ENCODE results near the gene GFM2.

Gene GFM2

GRCh38 chr5:74738406-74738805 is 28.5 kb downstream of the GFM2 start:
- TF ChIP-seq, protein P1, sequence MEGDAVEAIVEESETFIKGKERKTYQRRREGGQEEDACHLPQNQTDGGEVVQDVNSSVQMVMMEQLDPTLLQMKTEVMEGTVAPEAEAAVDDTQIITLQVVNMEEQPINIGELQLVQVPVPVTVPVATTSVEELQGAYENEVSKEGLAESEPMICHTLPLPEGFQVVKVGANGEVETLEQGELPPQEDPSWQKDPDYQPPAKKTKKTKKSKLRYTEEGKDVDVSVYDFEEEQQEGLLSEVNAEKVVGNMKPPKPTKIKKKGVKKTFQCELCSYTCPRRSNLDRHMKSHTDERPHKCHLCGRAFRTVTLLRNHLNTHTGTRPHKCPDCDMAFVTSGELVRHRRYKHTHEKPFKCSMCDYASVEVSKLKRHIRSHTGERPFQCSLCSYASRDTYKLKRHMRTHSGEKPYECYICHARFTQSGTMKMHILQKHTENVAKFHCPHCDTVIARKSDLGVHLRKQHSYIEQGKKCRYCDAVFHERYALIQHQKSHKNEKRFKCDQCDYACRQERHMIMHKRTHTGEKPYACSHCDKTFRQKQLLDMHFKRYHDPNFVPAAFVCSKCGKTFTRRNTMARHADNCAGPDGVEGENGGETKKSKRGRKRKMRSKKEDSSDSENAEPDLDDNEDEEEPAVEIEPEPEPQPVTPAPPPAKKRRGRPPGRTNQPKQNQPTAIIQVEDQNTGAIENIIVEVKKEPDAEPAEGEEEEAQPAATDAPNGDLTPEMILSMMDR (IDR thresholded peaks at IDR 0.05; ENCODE audit: insufficient read depth, low read length, poor library complexity, severe bottlenecking), result no peak
- Histone ChIP-seq H3K36me3 (ENCODE audit: control insufficient read depth, insufficient read depth, low read length) (peaks cover 1% of the 10 kb centered on the region), H3K27me3 (replicated peaks; ENCODE audit: control insufficient read depth, insufficient read depth, low read length) (no peaks in the 10 kb centered on the region), H3K4me3 (replicated peaks; ENCODE audit: low read depth, low read length) (no peak overlapping the region)
- no peak for DNase-seq (ENCODE audit: extremely low read depth, insufficient read length)

GRCh38 chr5:74736759-74737158 is 30.2 kb downstream of the GFM2 start:
- H3K4me3 ChIP-seq (replicated peaks; ENCODE audit: low read depth, low read length), result no peak overlapping the region
- no peaks in the 10 kb centered on the region for H3K27me3 ChIP-seq (replicated peaks; ENCODE audit: control insufficient read depth, insufficient read depth, low read length)
- TF ChIP-seq, protein P1 (IDR thresholded peaks at IDR 0.05; ENCODE audit: insufficient read depth, low read length, poor library complexity, severe bottlenecking), result no peak
- peaks cover 1% of the 10 kb centered on the region for H3K36me3 ChIP-seq (ENCODE audit: control insufficient read depth, insufficient read depth, low read length)
- no peak for DNase-seq (ENCODE audit: extremely low read depth, insufficient read length)

DNA sequence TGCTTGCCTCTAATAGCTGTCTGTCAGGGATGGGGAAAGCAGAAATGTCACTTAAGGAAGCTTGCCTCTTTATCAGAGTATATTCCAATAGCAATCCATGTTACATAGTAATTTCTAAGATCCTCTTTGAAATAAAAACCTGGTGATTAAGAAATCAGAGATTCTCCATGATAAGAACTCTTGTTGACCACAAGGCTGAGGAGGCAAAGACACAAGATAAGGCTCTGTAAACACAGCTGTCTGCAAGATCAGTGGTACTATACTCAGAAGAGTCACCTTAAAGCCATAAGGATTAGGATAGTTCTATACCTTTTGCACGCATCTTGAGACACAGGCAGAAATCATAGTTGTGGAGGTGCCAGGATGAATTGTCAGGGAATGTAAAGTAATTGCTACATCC is 41.6 kb downstream of the GFM2 start:
- no peak overlapping the region for H3K4me3 ChIP-seq (replicated peaks; ENCODE audit: low read depth, low read length)
- peaks cover 3% of the 10 kb centered on the region for H3K36me3 ChIP-seq (ENCODE audit: control insufficient read depth, insufficient read depth, low read length)
- H3K27me3 ChIP-seq (replicated peaks; ENCODE audit: control insufficient read depth, insufficient read depth, low read length), result no peaks in the 10 kb centered on the region
- no peak for DNase-seq (ENCODE audit: extremely low read depth, insufficient read length)
- TF ChIP-seq, protein P1 (IDR thresholded peaks at IDR 0.05; ENCODE audit: insufficient read depth, low read length, poor library complexity, severe bottlenecking), result no peak

DNA sequence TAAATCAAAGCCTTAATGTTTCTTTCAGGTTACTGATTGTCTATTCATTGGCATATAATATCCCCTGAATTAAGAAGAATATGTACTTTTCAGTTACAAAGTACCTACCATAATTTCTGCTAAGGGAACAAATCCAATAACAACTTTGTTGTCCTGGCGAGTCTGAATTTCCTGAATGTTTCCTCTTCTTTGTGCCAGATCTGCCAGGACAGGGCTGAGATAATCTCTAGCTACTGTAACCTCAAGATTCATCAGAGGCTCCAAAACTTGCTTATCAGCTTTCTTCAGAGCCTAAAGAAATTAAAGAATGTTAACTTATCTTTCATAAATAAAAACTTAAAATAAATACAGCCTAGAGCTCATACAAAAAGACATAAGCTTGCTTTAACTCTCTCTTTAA is 44.6 kb downstream of the GFM2 start:
- H3K4me3 ChIP-seq (replicated peaks; ENCODE audit: low read depth, low read length), result no peak overlapping the region
- TF ChIP-seq, protein P1 (IDR thresholded peaks at IDR 0.05; ENCODE audit: insufficient read depth, low read length, poor library complexity, severe bottlenecking), result no peak
- H3K27me3 ChIP-seq (replicated peaks; ENCODE audit: control insufficient read depth, insufficient read depth, low read length), result no peaks in the 10 kb centered on the region
- H3K36me3 ChIP-seq (ENCODE audit: control insufficient read depth, insufficient read depth, low read length), result peaks cover 3% of the 10 kb centered on the region
- DNase-seq (ENCODE audit: extremely low read depth, insufficient read length), result no peak

- Histone ChIP-seq H3K27me3 (replicated peaks; ENCODE audit: control insufficient read depth, insufficient read depth, low read length) (no peaks in the 10 kb centered on the region), H3K36me3 (ENCODE audit: control insufficient read depth, insufficient read depth, low read length) (peaks cover 3% of the 10 kb centered on the region), H3K4me3 (replicated peaks; ENCODE audit: low read depth, low read length) (no peak overlapping the region)
- no peak for DNase-seq (ENCODE audit: extremely low read depth, insufficient read length)
- TF ChIP-seq, protein P1 (IDR thresholded peaks at IDR 0.05; ENCODE audit: insufficient read depth, low read length, poor library complexity, severe bottlenecking), result no peak
Measured at GRCh38 chr5:74717596-74717995, 49.3 kb downstream of the GFM2 start.

GRCh38 chr5:74693191-74693590 is 73.7 kb downstream of the GFM2 start:
- no peaks in the 10 kb centered on the region for H3K27me3 ChIP-seq (replicated peaks; ENCODE audit: control insufficient read depth, insufficient read depth, low read length)
- no peak for DNase-seq (ENCODE audit: extremely low read depth, insufficient read length)
- peaks cover 2% of the 10 kb centered on the region; the same call in 1 of the 2 replicates for H3K36me3 ChIP-seq (ENCODE audit: control insufficient read depth, insufficient read depth, low read length)
- TF ChIP-seq, protein P1 (IDR thresholded peaks at IDR 0.05; ENCODE audit: insufficient read depth, low read length, poor library complexity, severe bottlenecking), result no peak
- no peak overlapping the region for H3K4me3 ChIP-seq (replicated peaks; ENCODE audit: low read depth, low read length)
